ENCODE measurements around the gene MRPL55. TPM values are rescaled to one million over a fixed set of nuclear protein-coding genes. Genes with fewer than 3 reads are reported as not detected.

MRPL55 gene
- total and polyA plus RNA-seq, 2 of the 13 experiments (the other 11 are each of a cell fraction or from before 2014, with no cell fraction given) = 58.6 to 92.9 TPM

- TF ChIP-seq ZHX2 (IDR thresholded peaks at IDR 0.05; ENCODE audit: low read depth) = no peak
- no peak for TF ChIP-seq ZHX2 (CRISPR knock-in tag; IDR thresholded peaks at IDR 0.05; ENCODE audit: borderline replicate concordance)
- TF ChIP-seq RCOR2 (CRISPR knock-in tag; IDR thresholded peaks at IDR 0.05) = no peak
- TF ChIP-seq ZNF570 (CRISPR knock-in tag; IDR thresholded peaks at IDR 0.05; ENCODE audit: borderline replicate concordance) = no peak
- no peak for TF ChIP-seq ZSCAN31 (CRISPR knock-in tag; IDR thresholded peaks at IDR 0.05; ENCODE audit: low read depth)
- no peak for TF ChIP-seq SRSF9 (IDR thresholded peaks at IDR 0.05; ENCODE audit: borderline replicate concordance, insufficient read depth, low read depth, low read length, poor library complexity, severe bottlenecking)
- TF ChIP-seq THAP11 (CRISPR knock-in tag; IDR thresholded peaks at IDR 0.05) = no peak; the same call in 1 of the 2 replicates
- TF ChIP-seq HNRNPUL1 (IDR thresholded peaks at IDR 0.05; ENCODE audit: low read depth, low read length) = no peak
- TF ChIP-seq UBTF (CRISPR knock-in tag; IDR thresholded peaks at IDR 0.05) = peak; percentile 48; the same call in 1 of the 2 replicates
- no peak for TF ChIP-seq CENPT (CRISPR knock-in tag; IDR thresholded peaks at IDR 0.05; ENCODE audit: low read depth)
- TF ChIP-seq SOX6 (IDR thresholded peaks at IDR 0.05) = no peak
- TF ChIP-seq SOX6 (CRISPR knock-in tag; IDR thresholded peaks at IDR 0.05) = peak; percentile 73
- TF ChIP-seq ZBTB8A (CRISPR knock-in tag; IDR thresholded peaks at IDR 0.05; ENCODE audit: borderline replicate concordance, low read depth) = no peak
- no peak for TF ChIP-seq ZNF678 (CRISPR knock-in tag; IDR thresholded peaks at IDR 0.05)
- TF ChIP-seq TOPORS (CRISPR knock-in tag; IDR thresholded peaks at IDR 0.05) = no peak
- TF ChIP-seq RFX5 (IDR thresholded peaks at IDR 0.05; ENCODE audit: low read depth, low read length) = no peak
- TF ChIP-seq RBM22 (optimal IDR thresholded peaks at IDR 0.05; ENCODE audit: low read length) = no peak
- TF ChIP-seq PLRG1 (conservative IDR thresholded peaks at IDR 0.05) = no peak
- TF ChIP-seq ZFP36 (IDR thresholded peaks at IDR 0.05; ENCODE audit: borderline replicate concordance, low read depth, low read length, partially characterized antibody) = no peak
- no peak for TF ChIP-seq PLSCR1 (CRISPR knock-in tag; IDR thresholded peaks at IDR 0.05; ENCODE audit: borderline replicate concordance)
- TF ChIP-seq ZNF841 (CRISPR knock-in tag; IDR thresholded peaks at IDR 0.05; ENCODE audit: borderline replicate concordance) = no peak
- no peak for TF ChIP-seq MEIS1 (CRISPR knock-in tag; IDR thresholded peaks at IDR 0.05; ENCODE audit: borderline replicate concordance)
Measured at GRCh38 chr1:228149406-228150119, 40.5 kb upstream of the MRPL55 start, which contains the start of gene GJC2 (continued).

Measured in HepG2 (cell line).